Endothelial cell of umbilical vein (primary cell): Measurements from ENCODE around the gene PPFIA1. TPM values are rescaled to one million over a fixed set of nuclear protein-coding genes. Genes with fewer than 3 reads are reported as not detected.

Experiments used
- BruUV-seq: library from RNA; stranded (reverse); fragments of 400-500 nt; replicated peaks from 2 replicates; lab custom pipeline; 2021; lab: Mats Ljungman, UMichigan
- CTCF ChIA-PET: fragments of 300-600, 350-600 bp; sonication (Branson Sonifier 250); formaldehyde crosslinking; loops from one replicate; lab custom pipeline; 2021; ENCODE audit warnings: antibody characterized with exemption, inconsistent platforms; lab: Charles Lee
- POLR2A ChIA-PET: fragments of 300-600, 350-600 bp; sonication (Branson Sonifier 250); formaldehyde crosslinking; loops from one replicate; lab custom pipeline; 2021; ENCODE audit warnings: antibody characterized with exemption, inconsistent platforms; lab: Charles Lee
- DNase-seq: peaks from one replicate; pipeline ENCODE4 v3.0.0-alpha.2; 2011; ENCODE audit warnings: low read depth, low spot score
- FAIRE-seq: peaks from 2 replicates; lab custom pipeline; 2011; peaks lifted over from hg19 to GRCh38; lab: Jason Lieb, UNC
- H2AFZ ChIP-seq: 2 replicates; pipeline ENCODE4 v1.6.0; 2012; ENCODE audit warnings: low read depth, low read length, control low read depth, inconsistent platforms
- H3K27ac ChIP-seq: 2 replicates; pipeline ENCODE4 v1.5.1; 2011; ENCODE audit warnings: low read depth, mild to moderate bottlenecking, control low read depth, low read length, moderate library complexity; ENCODE audit not compliant: insufficient read depth
- H3K27me3 ChIP-seq, 2 experiments: 2 replicates each; pipeline versions ENCODE4 v1.6.0 to v1.6.1; 2011; ENCODE audit warnings: low read length in 2 of 2, mixed read lengths in 1 of 2; ENCODE audit not compliant: control insufficient read depth in 2 of 2, insufficient read depth in 2 of 2
- H3K36me3 ChIP-seq, 2 experiments: 2 replicates in 1 of 2; 3 replicates in 1 of 2; pipeline ENCODE4 v1.5.1; 2011; ENCODE audit warnings: low read length in 2 of 2, mild to moderate bottlenecking in 1 of 2, moderate library complexity in 1 of 2; ENCODE audit not compliant: control insufficient read depth in 2 of 2, insufficient read depth in 2 of 2; ENCODE audit errors: extremely low read depth in 1 of 2
- H3K4me1 ChIP-seq: 3 replicates; pipeline ENCODE4 v1.5.1; 2011; ENCODE audit warnings: mild to moderate bottlenecking, low read length; ENCODE audit not compliant: control insufficient read depth, insufficient read depth; ENCODE audit errors: extremely low read depth
- H3K4me2 ChIP-seq: 2 replicates; pipeline ENCODE4 v1.6.1; 2011; ENCODE audit warnings: low read length, control low read depth, mixed read lengths; ENCODE audit not compliant: insufficient read depth
- H3K4me3 ChIP-seq, 3 experiments: fragments of 200-600 bp in 1 of 3; sonication (generic), shearing (Covaris generic) in 1 of 3; replicated peaks in 1 of 3; 2 replicates each; pipeline ENCODE4 v1.5.1; 2011 to 2016; ENCODE audit warnings: control low read depth in 3 of 3, low read length in 3 of 3, mild to moderate bottlenecking in 2 of 3, inconsistent platforms in 1 of 3, low read depth in 1 of 3, moderate library complexity in 1 of 3; ENCODE audit not compliant: insufficient read depth in 1 of 3
- H3K79me2 ChIP-seq: 2 replicates; pipeline ENCODE4 v1.6.0; 2012; ENCODE audit warnings: low read length, inconsistent platforms; ENCODE audit not compliant: control insufficient read depth, insufficient read depth
- H3K9ac ChIP-seq: replicated peaks from 2 replicates; pipeline ENCODE3; 2011; ENCODE audit warnings: low read length, control low read depth; ENCODE audit not compliant: insufficient read depth; ENCODE audit errors: extremely low read depth
- H3K9me1 ChIP-seq: replicated peaks from 3 replicates; pipeline ENCODE4 v1.6.0; 2011; ENCODE audit warnings: mild to moderate bottlenecking, low read length; ENCODE audit not compliant: control insufficient read depth, insufficient read depth; ENCODE audit errors: extremely low read depth
- H3K9me3 ChIP-seq: replicated peaks from 2 replicates; pipeline ENCODE4 v1.5.1; 2012; ENCODE audit warnings: low read length, inconsistent platforms; ENCODE audit not compliant: control insufficient read depth, insufficient read depth
- H4K20me1 ChIP-seq: replicated peaks from 2 replicates; pipeline ENCODE3; 2011; ENCODE audit warnings: mild to moderate bottlenecking, low read length; ENCODE audit not compliant: control insufficient read depth, insufficient read depth; ENCODE audit errors: extremely low read depth
- CTCF ChIP-seq, 2 donors: IDR thresholded peaks; 1 replicate in 1 of 2; 2 replicates in 1 of 2; pipeline ENCODE4 v1.5.1; 2011; ENCODE audit warnings: low read length in 2 of 2, mild to moderate bottlenecking in 2 of 2, moderate library complexity in 2 of 2, control low read depth in 1 of 2, inconsistent platforms in 1 of 2, low read depth in 1 of 2; ENCODE audit not compliant: insufficient read depth in 1 of 2; ENCODE audit errors: extremely low read depth in 1 of 2
- EZH2 ChIP-seq: IDR thresholded peaks from 2 replicates; pipeline ENCODE4 v1.6.1; 2012; ENCODE audit warnings: borderline replicate concordance, low read depth, mild to moderate bottlenecking, moderate library complexity, low read length, inconsistent platforms; ENCODE audit not compliant: severe bottlenecking
- FOS ChIP-seq: IDR thresholded peaks from 2 replicates; pipeline ENCODE4 v1.6.1; 2011; ENCODE audit warnings: mild to moderate bottlenecking, low read length, moderate library complexity, borderline replicate concordance; ENCODE audit not compliant: insufficient read depth
- GATA2 ChIP-seq: IDR thresholded peaks from 2 replicates; pipeline ENCODE4 v1.7.0; 2011; ENCODE audit warnings: low read depth, mild to moderate bottlenecking, moderate library complexity, mixed read lengths, low read length; ENCODE audit not compliant: insufficient read length, insufficient read depth
- MYC ChIP-seq: IDR thresholded peaks from one replicate; pipeline ENCODE4 v1.6.1; 2011; ENCODE audit warnings: mild to moderate bottlenecking, low read depth, low read length
- POLR2AphosphoS5 ChIP-seq: IDR thresholded peaks from 2 replicates; pipeline ENCODE4 v1.6.1; 2012; ENCODE audit warnings: low read depth, mild to moderate bottlenecking, control low read depth, low read length, moderate library complexity; ENCODE audit not compliant: insufficient read depth
- dilution Hi-C: fragments of 300-500 bp; cut with MboI; formaldehyde crosslinking; loops from one replicate; pipeline ENCODE4 v1.15.0; 2019; ENCODE audit warnings: low sequenced_read_pairs; ENCODE audit not compliant: extremely low pct_ligation_motif_present
- intact Hi-C: fragments of 100-400 bp; cut with micrococcal nuclease; formaldehyde crosslinking; loops from one replicate; pipeline ENCODE4 v1.10.0; 2022
- polyA plus RNA-seq, 4 experiments: library from polyadenylated mRNA; depleted of rRNA in 3 of 4; stranded (reverse) in 3 of 4; unstranded in 1 of 4; fragments of >200 nt; gene quantifications; 2 replicates each; pipeline versions ENCODE4 v1.2.1 to v1.2.3, GENCODE V29; 2011 to 2012; ENCODE audit warnings: missing spikeins in 1 of 4
- total RNA-seq: library from RNA; stranded (reverse); gene quantifications from 2 replicates; pipeline ENCODE4 v1.2.3, GENCODE V29; 2021

The PPFIA1 gene
- total and polyA plus RNA-seq, 2 donors (not counting 3 experiments of a cell fraction or from before 2014, with no cell fraction given) = 44.3 to 60.9 TPM

GRCh38 chr11:70242885-70243284 is 27.6 kb upstream of the PPFIA1 start:
- no peaks in the 10 kb centered on the region for H3K9me3 ChIP-seq
- POLR2A ChIA-PET = no interaction called here
- no peaks in the 10 kb centered on the region for H3K9me1 ChIP-seq
- no TSS peak for BruUV-seq
- peaks cover 0 to 3% of the 10 kb centered on the region in 2 experiments for H3K27me3 ChIP-seq
- no peak overlapping the region for H3K4me3 ChIP-seq
- CTCF ChIA-PET = interaction anchor here (1.2 kb wide), 1 partner anchor 13 kb away, joined by 3 read pairs; no protein-coding TSS in a partner anchor
- no peaks in the 10 kb centered on the region for H3K79me2 ChIP-seq
- H4K20me1 ChIP-seq = no peaks in the 10 kb centered on the region
- H3K9ac ChIP-seq = no peak overlapping the region
- intact Hi-C loops = no loop called here
- no peak for TF ChIP-seq FOS
- TF ChIP-seq MYC = no peak
- TF ChIP-seq GATA2 = no peak
- no peak for TF ChIP-seq EZH2
- dilution Hi-C loops = no loop called here
- FAIRE-seq (no peak), DNase-seq (no peak)
- no peaks in the 10 kb centered on the region for H3K36me3 ChIP-seq
- no peak overlapping the region for H3K27ac ChIP-seq
- H3K4me1 ChIP-seq = no peaks in the 10 kb centered on the region
- no peak overlapping the region for H3K4me2 ChIP-seq
- no peak overlapping the region for H2AFZ ChIP-seq

- no peaks in the 10 kb centered on the region for H3K4me1 ChIP-seq
- no peaks in the 10 kb centered on the region for H3K9me1 ChIP-seq
- no peaks in the 10 kb centered on the region for H3K79me2 ChIP-seq
- H3K27ac ChIP-seq = no peak overlapping the region
- no peak overlapping the region for H3K4me2 ChIP-seq
- FAIRE-seq = no peak
- TF ChIP-seq FOS (no peak), MYC (no peak), CTCF (IDR thresholded peaks at IDR 0.05; ENCODE audit: extremely low read depth in 1 of 2, insufficient read depth in 1 of 2, low read depth in 1 of 2, low read length in 2 of 2) (no peak), GATA2 (no peak), EZH2 (no peak), POLR2AphosphoS5 (no peak)
- H3K4me3 ChIP-seq = no peak overlapping the region
- peaks cover 0 to 3% of the 10 kb centered on the region in 2 experiments for H3K27me3 ChIP-seq
- no peak overlapping the region for H2AFZ ChIP-seq
- no peaks in the 10 kb centered on the region for H3K36me3 ChIP-seq
- POLR2A ChIA-PET = no interaction called here
- CTCF ChIA-PET = interaction anchor here (1.2 to 1.3 kb wide), 2 partner anchors 11 kb away, joined by 3 read pairs; no protein-coding TSS in a partner anchor
- H3K9ac ChIP-seq = no peak overlapping the region
- dilution Hi-C loops = no loop called here
- intact Hi-C loops = no loop called here
- DNase-seq = no peak
- H4K20me1 ChIP-seq = no peaks in the 10 kb centered on the region
- BruUV-seq = no TSS peak
- H3K9me3 ChIP-seq = no peaks in the 10 kb centered on the region
Measured at GRCh38 chr11:70243912-70244652, 26.4 kb upstream of the PPFIA1 start.
